Suprapubic skin (tissue), 3 donors: Measurements from ENCODE around the gene TAF11L2.
"Not testable (repeated sequence)": the region's sequence is repeated elsewhere in the genome, so short reads cannot be mapped to it uniquely, and the experiment has no call there.

Source experiments
- POLR2A ChIP-seq, 2 donors: fragments of 450-650 bp; IDR thresholded peaks; one replicate each; pipeline ENCODE4 v1.6.1; 2017; ENCODE audit warnings: antibody characterized with exemption in 2 of 2, mild to moderate bottlenecking in 2 of 2, moderate library complexity in 2 of 2
- TF ChIP-seq, protein P1 (sequence below), 2 donors: fragments of 200-600 bp in 1 of 2; fragments of 450-650 bp in 1 of 2; sonication (generic) in 1 of 2; IDR thresholded peaks; one replicate each; pipeline ENCODE4 v1.5.1; 2016 to 2019; ENCODE audit warnings: antibody characterized with exemption in 2 of 2, mild to moderate bottlenecking in 1 of 2, moderate library complexity in 1 of 2

- TF ChIP-seq POLR2A (IDR thresholded peaks at IDR 0.05), result not testable (repeated sequence)
- TF ChIP-seq, protein P1, sequence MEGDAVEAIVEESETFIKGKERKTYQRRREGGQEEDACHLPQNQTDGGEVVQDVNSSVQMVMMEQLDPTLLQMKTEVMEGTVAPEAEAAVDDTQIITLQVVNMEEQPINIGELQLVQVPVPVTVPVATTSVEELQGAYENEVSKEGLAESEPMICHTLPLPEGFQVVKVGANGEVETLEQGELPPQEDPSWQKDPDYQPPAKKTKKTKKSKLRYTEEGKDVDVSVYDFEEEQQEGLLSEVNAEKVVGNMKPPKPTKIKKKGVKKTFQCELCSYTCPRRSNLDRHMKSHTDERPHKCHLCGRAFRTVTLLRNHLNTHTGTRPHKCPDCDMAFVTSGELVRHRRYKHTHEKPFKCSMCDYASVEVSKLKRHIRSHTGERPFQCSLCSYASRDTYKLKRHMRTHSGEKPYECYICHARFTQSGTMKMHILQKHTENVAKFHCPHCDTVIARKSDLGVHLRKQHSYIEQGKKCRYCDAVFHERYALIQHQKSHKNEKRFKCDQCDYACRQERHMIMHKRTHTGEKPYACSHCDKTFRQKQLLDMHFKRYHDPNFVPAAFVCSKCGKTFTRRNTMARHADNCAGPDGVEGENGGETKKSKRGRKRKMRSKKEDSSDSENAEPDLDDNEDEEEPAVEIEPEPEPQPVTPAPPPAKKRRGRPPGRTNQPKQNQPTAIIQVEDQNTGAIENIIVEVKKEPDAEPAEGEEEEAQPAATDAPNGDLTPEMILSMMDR (IDR thresholded peaks at IDR 0.05), result not testable (repeated sequence)
Measured at GRCh38 chr5:17524935-17525334, 26.9 kb downstream of the TAF11L2 start, which contains the start of gene TAF11L5.
